ENCODE data around the gene NPAS2. TPM values are rescaled to one million over a fixed set of nuclear protein-coding genes. Genes with fewer than 3 reads are reported as not detected.

The NPAS2 gene
- polyA plus RNA-seq, 1 donor (not counting 4 experiments of a cell fraction or from before 2014, with no cell fraction given) = 17.7 TPM

GRCh38 chr2:100820523-100821254, 750 bp downstream of the NPAS2 start:
- TF ChIP-seq, protein P1, sequence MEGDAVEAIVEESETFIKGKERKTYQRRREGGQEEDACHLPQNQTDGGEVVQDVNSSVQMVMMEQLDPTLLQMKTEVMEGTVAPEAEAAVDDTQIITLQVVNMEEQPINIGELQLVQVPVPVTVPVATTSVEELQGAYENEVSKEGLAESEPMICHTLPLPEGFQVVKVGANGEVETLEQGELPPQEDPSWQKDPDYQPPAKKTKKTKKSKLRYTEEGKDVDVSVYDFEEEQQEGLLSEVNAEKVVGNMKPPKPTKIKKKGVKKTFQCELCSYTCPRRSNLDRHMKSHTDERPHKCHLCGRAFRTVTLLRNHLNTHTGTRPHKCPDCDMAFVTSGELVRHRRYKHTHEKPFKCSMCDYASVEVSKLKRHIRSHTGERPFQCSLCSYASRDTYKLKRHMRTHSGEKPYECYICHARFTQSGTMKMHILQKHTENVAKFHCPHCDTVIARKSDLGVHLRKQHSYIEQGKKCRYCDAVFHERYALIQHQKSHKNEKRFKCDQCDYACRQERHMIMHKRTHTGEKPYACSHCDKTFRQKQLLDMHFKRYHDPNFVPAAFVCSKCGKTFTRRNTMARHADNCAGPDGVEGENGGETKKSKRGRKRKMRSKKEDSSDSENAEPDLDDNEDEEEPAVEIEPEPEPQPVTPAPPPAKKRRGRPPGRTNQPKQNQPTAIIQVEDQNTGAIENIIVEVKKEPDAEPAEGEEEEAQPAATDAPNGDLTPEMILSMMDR (optimal IDR thresholded peaks at IDR 0.05 in 1 of 3, IDR thresholded peaks at IDR 0.05 in 1 of 3, conservative IDR thresholded peaks at IDR 0.05 in 1 of 3; ENCODE audit: extremely low read depth in 1 of 3, insufficient read depth in 2 of 3, low read length in 3 of 3) = no peak
- TF ChIP-seq EZH2 (IDR thresholded peaks at IDR 0.05; ENCODE audit: low read length) = no peak
- Histone ChIP-seq H3K4me3 (ENCODE audit: control insufficient read depth in 2 of 3, extremely low read depth in 1 of 3, insufficient read depth in 2 of 3, low read depth in 1 of 3, low read length in 3 of 3) (peak overlapping the region; percentile 68 to 76 (median 76)), H3K4me1 (ENCODE audit: control insufficient read depth, extremely low read depth, insufficient read depth, low read length) (peaks cover 27% of the 10 kb centered on the region), H2AFZ (ENCODE audit: control insufficient read depth, low read length) (peak overlapping the region; percentile 35), H4K20me1 (ENCODE audit: control insufficient read depth, extremely low read depth, insufficient read depth, low read length) (no peaks in the 10 kb centered on the region), H3K9me3 (ENCODE audit: control insufficient read depth, low read depth, low read length) (no peaks in the 10 kb centered on the region), H3K9me1 (ENCODE audit: control insufficient read depth, extremely low read depth, insufficient read depth, low read length) (peaks cover 2% of the 10 kb centered on the region), H3K4me2 (ENCODE audit: control insufficient read depth, extremely low read depth, insufficient read depth, low read depth, low read length) (peak overlapping the region; percentile 92), H3K9ac (ENCODE audit: control insufficient read depth, extremely low read depth, insufficient read depth, low read length) (peak overlapping the region; percentile 88), H3K27me3 (ENCODE audit: control insufficient read depth, extremely low read depth, insufficient read depth, low read length) (no peaks in the 10 kb centered on the region), H3K79me2 (ENCODE audit: control insufficient read depth, insufficient read depth, low read length) (peaks cover 32% of the 10 kb centered on the region), H3K36me3 (ENCODE audit: control insufficient read depth in 2 of 2, extremely low read depth in 1 of 2, insufficient read depth in 2 of 2, low read length in 2 of 2) (peaks cover 2% of the 10 kb centered on the region in 2 experiments), H3K27ac (ENCODE audit: control insufficient read depth, insufficient read depth, low read length) (peak overlapping the region; percentile 53)
- FAIRE-seq (no peak), DNase-seq (ENCODE audit: low read depth, low spot score) (no peak)
- dilution Hi-C loops (cut with MboI; ENCODE audit: extremely low pct_ligation_motif_present, low sequenced_read_pairs) = no loop called here

DNA sequence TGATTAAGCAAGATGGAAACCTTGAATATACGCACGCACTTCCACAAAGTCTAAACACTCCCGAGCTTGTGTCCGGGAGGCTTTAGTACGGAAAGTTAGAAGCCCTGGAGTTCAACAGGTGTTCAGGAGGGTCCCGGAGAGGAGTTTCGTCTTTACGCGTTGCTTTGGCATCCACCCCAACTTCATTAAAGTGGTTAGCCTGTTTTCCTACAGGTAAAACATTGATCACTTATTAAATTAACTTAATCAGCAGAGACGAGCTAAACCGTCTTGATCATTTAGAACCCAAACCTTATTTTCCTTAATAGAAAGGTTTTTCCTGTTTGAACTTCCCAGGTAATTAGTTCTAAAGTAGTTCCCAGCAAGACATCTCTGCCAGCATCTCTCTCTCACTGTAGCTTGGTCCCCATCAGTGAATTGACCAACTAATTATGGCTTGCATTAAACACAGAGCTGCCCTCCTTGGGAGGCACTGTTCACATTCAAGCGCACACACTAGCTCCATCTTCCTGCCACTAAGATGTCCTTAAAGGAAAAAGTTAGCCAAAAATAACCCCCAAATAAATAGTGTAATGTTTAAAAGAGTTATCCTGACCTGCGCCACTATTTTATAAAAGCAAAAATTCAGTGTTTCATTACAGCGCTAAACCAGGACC, 1.4 kb downstream of the NPAS2 start:
- H3K9me1 ChIP-seq (ENCODE audit: control insufficient read depth, extremely low read depth, insufficient read depth, low read length) = peaks cover 2% of the 10 kb centered on the region
- peaks cover 27% of the 10 kb centered on the region for H3K4me1 ChIP-seq (ENCODE audit: control insufficient read depth, extremely low read depth, insufficient read depth, low read length)
- H3K4me2 ChIP-seq (ENCODE audit: control insufficient read depth, extremely low read depth, insufficient read depth, low read depth, low read length) = peak overlapping the region; percentile 92
- peak overlapping the region; percentile 68 to 76 (median 76) for H3K4me3 ChIP-seq (ENCODE audit: control insufficient read depth in 2 of 3, extremely low read depth in 1 of 3, insufficient read depth in 2 of 3, low read depth in 1 of 3, low read length in 3 of 3)
- no peaks in the 10 kb centered on the region for H4K20me1 ChIP-seq (ENCODE audit: control insufficient read depth, extremely low read depth, insufficient read depth, low read length)
- dilution Hi-C loops (cut with MboI; ENCODE audit: extremely low pct_ligation_motif_present, low sequenced_read_pairs) = no loop called here
- FAIRE-seq = peak; percentile 43
- H3K79me2 ChIP-seq (ENCODE audit: control insufficient read depth, insufficient read depth, low read length) = peaks cover 35% of the 10 kb centered on the region
- peaks cover 2% of the 10 kb centered on the region in 2 experiments for H3K36me3 ChIP-seq (ENCODE audit: control insufficient read depth in 2 of 2, extremely low read depth in 1 of 2, insufficient read depth in 2 of 2, low read length in 2 of 2)
- peak overlapping the region; percentile 88 for H3K9ac ChIP-seq (ENCODE audit: control insufficient read depth, extremely low read depth, insufficient read depth, low read length)
- no peaks in the 10 kb centered on the region for H3K27me3 ChIP-seq (ENCODE audit: control insufficient read depth, extremely low read depth, insufficient read depth, low read length)
- no peak overlapping the region for H2AFZ ChIP-seq (ENCODE audit: control insufficient read depth, low read length)
- peak overlapping the region; percentile 53 for H3K27ac ChIP-seq (ENCODE audit: control insufficient read depth, insufficient read depth, low read length)
- no peaks in the 10 kb centered on the region for H3K9me3 ChIP-seq (ENCODE audit: control insufficient read depth, low read depth, low read length)
- DNase-seq (ENCODE audit: low read depth, low spot score) = no peak
- TF ChIP-seq, protein P1 (optimal IDR thresholded peaks at IDR 0.05 in 1 of 3, IDR thresholded peaks at IDR 0.05 in 1 of 3, conservative IDR thresholded peaks at IDR 0.05 in 1 of 3; ENCODE audit: extremely low read depth in 1 of 3, insufficient read depth in 2 of 3, low read length in 3 of 3) = peak in 1 of 3 experiments; percentile 19
- TF ChIP-seq EZH2 (IDR thresholded peaks at IDR 0.05; ENCODE audit: low read length) = no peak

Measured in keratinocyte (primary cell).